PC-9 (cell line): ENCODE results near the gene SYMPK.

ENCODE experiments used
- CTCF ChIP-seq: fragments of 200-600 bp; sonication (generic); conservative IDR thresholded peaks from 2 replicates; pipeline ENCODE4 v1.6.1; 2017; ENCODE audit warnings: mixed run types, antibody characterized with exemption, mild to moderate bottlenecking, moderate library complexity
- EZH2 ChIP-seq: fragments of 200-600 bp; sonication (generic); IDR thresholded peaks from 2 replicates; pipeline ENCODE4 v1.8.0; 2017; ENCODE audit warnings: antibody characterized with exemption, low read depth

- TF ChIP-seq CTCF: no peak
- TF ChIP-seq EZH2: no peak
These were observed 77.8 kb downstream of the SYMPK start for GRCh38 chr19:45785097-45785496.
